Type B pancreatic cell (in vitro differentiated cells): ENCODE measurements around the gene LVRN. TPM values are rescaled to one million over a fixed set of nuclear protein-coding genes. Genes with fewer than 3 reads are reported as not detected.

ENCODE experiments used
- DNase-seq: peaks from one replicate; pipeline ENCODE4 v3.0.0; 2021; ENCODE audit warnings: mixed read lengths; ENCODE audit not compliant: unreplicated experiment; ENCODE audit errors: extremely low spot score
- H3K27ac Mint-ChIP-seq: 2 replicates; pipeline ENCODE4 v1.8.0; 2021; ENCODE audit warnings: mild to moderate bottlenecking, mixed read lengths
- H3K27me3 Mint-ChIP-seq: 2 replicates; pipeline ENCODE4 v1.8.0; 2021; ENCODE audit warnings: mixed read lengths
- H3K36me3 Mint-ChIP-seq: 2 replicates; pipeline ENCODE4 v1.8.0; 2021; ENCODE audit warnings: mixed read lengths
- H3K4me1 Mint-ChIP-seq: one replicate; pipeline ENCODE4 v1.8.0; 2021; ENCODE audit warnings: mixed read lengths; ENCODE audit not compliant: unreplicated experiment
- H3K4me3 Mint-ChIP-seq: 2 replicates; pipeline ENCODE4 v1.8.0; 2021; ENCODE audit warnings: mild to moderate bottlenecking, mixed read lengths
- H3K9me3 Mint-ChIP-seq: 2 replicates; pipeline ENCODE4 v1.8.0; 2021; ENCODE audit warnings: mixed read lengths
- CTCF ChIP-seq: fragments of 200-600 bp; sonication (generic); conservative IDR thresholded peaks from 2 replicates; pipeline ENCODE4 v1.5.0; 2021; ENCODE audit warnings: antibody characterized with exemption, mild to moderate bottlenecking
- total RNA-seq: library from RNA; stranded (reverse); gene quantifications from 2 replicates; pipeline ENCODE4 v1.2.1, GENCODE V29; 2021; ENCODE audit warnings: low replicate concordance

The LVRN gene
- total RNA-seq, 1 donor from 2014 or later: 0.19 TPM

- Mint-ChIP-seq H3K27ac (no peak overlapping the region), H3K4me1 (no peaks in the 10 kb centered on the region), H3K27me3 (no peaks in the 10 kb centered on the region), H3K9me3 (no peaks in the 10 kb centered on the region), H3K4me3 (no peak overlapping the region), H3K36me3 (no peaks in the 10 kb centered on the region)
- no peak for DNase-seq
- TF ChIP-seq CTCF: no peak
These were observed 13.2 kb upstream of the LVRN start for GRCh38 chr5:115949096-115949495.

DNA sequence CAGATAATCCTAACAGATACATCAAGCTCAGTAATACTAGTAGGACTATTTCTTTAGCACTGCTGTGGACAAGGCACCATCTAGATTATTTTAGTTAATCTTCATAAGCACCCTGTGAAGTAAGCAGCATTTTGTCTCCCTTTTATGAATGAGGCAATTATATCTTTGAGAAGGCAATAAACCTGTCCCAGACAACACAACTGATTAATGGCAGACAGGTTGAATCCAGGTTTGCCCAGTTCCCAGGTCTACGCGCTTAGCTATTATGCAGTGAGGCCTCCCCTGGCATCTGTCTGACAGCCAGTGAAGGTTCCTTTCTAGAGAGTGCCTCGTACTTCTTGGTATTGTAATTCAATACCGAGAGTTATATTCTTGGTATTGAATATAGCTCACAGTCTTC, 9.7 kb upstream of the LVRN start:
- no peak for DNase-seq
- H3K9me3 Mint-ChIP-seq: no peaks in the 10 kb centered on the region
- H3K4me1 Mint-ChIP-seq: no peaks in the 10 kb centered on the region
- H3K36me3 Mint-ChIP-seq: no peaks in the 10 kb centered on the region
- no peak for TF ChIP-seq CTCF
- no peaks in the 10 kb centered on the region for H3K27me3 Mint-ChIP-seq
- no peak overlapping the region for H3K4me3 Mint-ChIP-seq
- H3K27ac Mint-ChIP-seq: no peak overlapping the region

GRCh38 chr5:115954144-115954543, 8.1 kb upstream of the LVRN start:
- H3K9me3 Mint-ChIP-seq: no peaks in the 10 kb centered on the region
- H3K27me3 Mint-ChIP-seq: peaks cover under 1% of the 10 kb centered on the region
- H3K4me1 Mint-ChIP-seq: no peaks in the 10 kb centered on the region
- no peak for DNase-seq
- H3K36me3 Mint-ChIP-seq: no peaks in the 10 kb centered on the region
- TF ChIP-seq CTCF: no peak
- no peak overlapping the region for H3K27ac Mint-ChIP-seq
- no peak overlapping the region for H3K4me3 Mint-ChIP-seq

GRCh38 chr5:115956957-115957356, 5.3 kb upstream of the LVRN start:
- no peaks in the 10 kb centered on the region for H3K4me1 Mint-ChIP-seq
- H3K4me3 Mint-ChIP-seq: no peak overlapping the region
- DNase-seq: no peak
- TF ChIP-seq CTCF: no peak
- H3K9me3 Mint-ChIP-seq: no peaks in the 10 kb centered on the region
- H3K27ac Mint-ChIP-seq: no peak overlapping the region
- H3K36me3 Mint-ChIP-seq: no peaks in the 10 kb centered on the region
- H3K27me3 Mint-ChIP-seq: peaks cover 18% of the 10 kb centered on the region

- Mint-ChIP-seq H3K36me3 (no peaks in the 10 kb centered on the region), H3K4me1 (no peaks in the 10 kb centered on the region), H3K27me3 (peaks cover 60% of the 10 kb centered on the region), H3K4me3 (peak overlapping the region; percentile 46), H3K9me3 (no peaks in the 10 kb centered on the region), H3K27ac (no peak overlapping the region)
- TF ChIP-seq CTCF: no peak
- DNase-seq: no peak
These were observed 665 bp upstream of the LVRN start for GRCh38 chr5:115961381-115962238.
